ENCODE data around the gene RECK. TPM values are rescaled to one million over a fixed set of nuclear protein-coding genes. Genes with fewer than 3 reads are reported as not detected.

Gene RECK
- total RNA-seq, 1 experiment from 2014 or later = 13.2 TPM

- Histone ChIP-seq H3K4me1 (ENCODE audit: control insufficient read depth, insufficient read depth, low read length) (no peaks in the 10 kb centered on the region), H3K36me3 (ENCODE audit: control insufficient read depth, insufficient read depth, low read length) (no peaks in the 10 kb centered on the region), H3K9me3 (ENCODE audit: control insufficient read depth, insufficient read depth, low read depth, low read length) (peaks cover 8% of the 10 kb centered on the region; the same call in 1 of the 2 replicates), H3K27me3 (ENCODE audit: control insufficient read depth, insufficient read depth, low read length) (peaks cover 43% of the 10 kb centered on the region), H3K4me3 (ENCODE audit: low read depth in 2 of 2, low read length in 2 of 2) (no peak overlapping the region), H3K27ac (ENCODE audit: low read length) (no peak overlapping the region)
- ChIA-PET CTCF (no interaction called here), POLR2A (interaction anchor here (0.5 to 0.7 kb wide), 2 partner anchors 13 to 450 kb away, joined by 5 to 15 read pairs; no protein-coding TSS in a partner anchor)
- no peak for ATAC-seq
- TF ChIP-seq REST (IDR thresholded peaks at IDR 0.05; ENCODE audit: insufficient read depth in 1 of 2, low read depth in 2 of 2, low read length in 1 of 2) (no peak), SIN3A (IDR thresholded peaks at IDR 0.05; ENCODE audit: borderline replicate concordance, insufficient read depth, low read depth, low read length) (no peak), POLR2AphosphoS5 (IDR thresholded peaks at IDR 0.05; ENCODE audit: low read depth, low read length) (no peak), TCF7L2 (IDR thresholded peaks at IDR 0.05; ENCODE audit: low read depth, low read length) (no peak), CTCF (IDR thresholded peaks at IDR 0.05) (no peak)
- DNase-seq (ENCODE audit: low read depth, low spot score) = no peak
- BruUV-seq (replicated peaks) = no TSS peak
- in situ Hi-C loops (cut with HindIII; ENCODE audit: low pct_unique_long_range_greater_than_20kb, low sequenced_read_pairs) = no loop called here
- intact Hi-C loops (cut with micrococcal nuclease; ENCODE audit: unreplicated experiment) = no loop called here
Measured at GRCh38 chr9:35993976-35994720, 42.6 kb upstream of the RECK start.

- H3K27ac ChIP-seq (ENCODE audit: low read length) = no peak overlapping the region
- no peak overlapping the region for H3K4me3 ChIP-seq (ENCODE audit: low read depth in 2 of 2, low read length in 2 of 2)
- no TSS peak for BruUV-seq (replicated peaks)
- peaks cover 8% of the 10 kb centered on the region; the same call in 1 of the 2 replicates for H3K9me3 ChIP-seq (ENCODE audit: control insufficient read depth, insufficient read depth, low read depth, low read length)
- intact Hi-C loops (cut with micrococcal nuclease; ENCODE audit: unreplicated experiment) = no loop called here
- no peak for TF ChIP-seq REST (IDR thresholded peaks at IDR 0.05; ENCODE audit: insufficient read depth in 1 of 2, low read depth in 2 of 2, low read length in 1 of 2)
- TF ChIP-seq SIN3A (IDR thresholded peaks at IDR 0.05; ENCODE audit: borderline replicate concordance, insufficient read depth, low read depth, low read length) = no peak
- no peak for TF ChIP-seq TCF7L2 (IDR thresholded peaks at IDR 0.05; ENCODE audit: low read depth, low read length)
- no peak for TF ChIP-seq POLR2AphosphoS5 (IDR thresholded peaks at IDR 0.05; ENCODE audit: low read depth, low read length)
- TF ChIP-seq CTCF (IDR thresholded peaks at IDR 0.05) = no peak
- DNase-seq (ENCODE audit: low read depth, low spot score) (no peak), ATAC-seq (no peak)
- POLR2A ChIA-PET = interaction anchor here (0.5 to 0.7 kb wide), 3 partner anchors 12 to 451 kb away, joined by 4 to 15 read pairs (median 5); no protein-coding TSS in a partner anchor
- H3K4me1 ChIP-seq (ENCODE audit: control insufficient read depth, insufficient read depth, low read length) = no peaks in the 10 kb centered on the region
- CTCF ChIA-PET = interaction anchor here (0.6 to 0.8 kb wide), 2 partner anchors 13 to 26 kb away, joined by 3 read pairs; no protein-coding TSS in a partner anchor
- peaks cover 43% of the 10 kb centered on the region for H3K27me3 ChIP-seq (ENCODE audit: control insufficient read depth, insufficient read depth, low read length)
- in situ Hi-C loops (cut with HindIII; ENCODE audit: low pct_unique_long_range_greater_than_20kb, low sequenced_read_pairs) = no loop called here
- no peaks in the 10 kb centered on the region for H3K36me3 ChIP-seq (ENCODE audit: control insufficient read depth, insufficient read depth, low read length)
Measured at GRCh38 chr9:35994959-35995358, 41.8 kb upstream of the RECK start.
